ENCODE results near the gene QSOX2. TPM values are rescaled to one million over a fixed set of nuclear protein-coding genes. Genes with fewer than 3 reads are reported as not detected.
A peak's percentile ranks its signal among the peaks of the same experiment; 100 is the strongest.

QSOX2 gene
- total RNA-seq, 1 donor from 2014 or later = 14.0 TPM

GRCh38 chr9:136244122-136244968 lies 1.3 kb downstream of the QSOX2 start:
- Mint-ChIP-seq H3K9me3 (ENCODE audit: unreplicated experiment) (no peaks in the 10 kb centered on the region), H3K36me3 (ENCODE audit: low read depth, unreplicated experiment) (no peaks in the 10 kb centered on the region), H3K27ac (ENCODE audit: unreplicated experiment) (peak overlapping the region; percentile 65), H3K4me1 (ENCODE audit: unreplicated experiment) (peaks cover 26% of the 10 kb centered on the region), H3K4me3 (ENCODE audit: unreplicated experiment) (peak overlapping the region; percentile 93), H3K27me3 (ENCODE audit: unreplicated experiment) (peaks cover 10% of the 10 kb centered on the region)
- no peak for TF ChIP-seq CTCF (IDR thresholded peaks at IDR 0.05; ENCODE audit: unreplicated experiment)
- DNase-seq (ENCODE audit: low spot score) = no peak

GRCh38 chr9:136243631-136244030 lies 2.0 kb downstream of the QSOX2 start:
- peaks cover 32% of the 10 kb centered on the region for H3K4me1 Mint-ChIP-seq (ENCODE audit: unreplicated experiment)
- no peaks in the 10 kb centered on the region for H3K36me3 Mint-ChIP-seq (ENCODE audit: low read depth, unreplicated experiment)
- DNase-seq (ENCODE audit: low spot score) = no peak
- H3K27ac Mint-ChIP-seq (ENCODE audit: unreplicated experiment) = no peak overlapping the region
- no peaks in the 10 kb centered on the region for H3K9me3 Mint-ChIP-seq (ENCODE audit: unreplicated experiment)
- TF ChIP-seq CTCF (IDR thresholded peaks at IDR 0.05; ENCODE audit: unreplicated experiment) = no peak
- peaks cover 10% of the 10 kb centered on the region for H3K27me3 Mint-ChIP-seq (ENCODE audit: unreplicated experiment)
- peak overlapping the region; percentile 93 for H3K4me3 Mint-ChIP-seq (ENCODE audit: unreplicated experiment)

- peaks cover 10% of the 10 kb centered on the region for H3K27me3 Mint-ChIP-seq (ENCODE audit: unreplicated experiment)
- no peak for DNase-seq (ENCODE audit: low spot score)
- peaks cover 38% of the 10 kb centered on the region for H3K4me1 Mint-ChIP-seq (ENCODE audit: unreplicated experiment)
- H3K9me3 Mint-ChIP-seq (ENCODE audit: unreplicated experiment) = no peaks in the 10 kb centered on the region
- no peak overlapping the region for H3K27ac Mint-ChIP-seq (ENCODE audit: unreplicated experiment)
- no peak overlapping the region for H3K4me3 Mint-ChIP-seq (ENCODE audit: unreplicated experiment)
- no peak for TF ChIP-seq CTCF (IDR thresholded peaks at IDR 0.05; ENCODE audit: unreplicated experiment)
- no peaks in the 10 kb centered on the region for H3K36me3 Mint-ChIP-seq (ENCODE audit: low read depth, unreplicated experiment)
Measured at GRCh38 chr9:136242918-136243525, 2.6 kb downstream of the QSOX2 start.

GRCh38 chr9:136242248-136242647 lies 3.4 kb downstream of the QSOX2 start:
- Mint-ChIP-seq H3K27ac (ENCODE audit: unreplicated experiment) (no peak overlapping the region), H3K36me3 (ENCODE audit: low read depth, unreplicated experiment) (no peaks in the 10 kb centered on the region), H3K27me3 (ENCODE audit: unreplicated experiment) (peaks cover 11% of the 10 kb centered on the region), H3K9me3 (ENCODE audit: unreplicated experiment) (no peaks in the 10 kb centered on the region), H3K4me1 (ENCODE audit: unreplicated experiment) (peaks cover 41% of the 10 kb centered on the region), H3K4me3 (ENCODE audit: unreplicated experiment) (no peak overlapping the region)
- TF ChIP-seq CTCF (IDR thresholded peaks at IDR 0.05; ENCODE audit: unreplicated experiment) = no peak
- no peak for DNase-seq (ENCODE audit: low spot score)

GRCh38 chr9:136241542-136241941 lies 4.1 kb downstream of the QSOX2 start:
- DNase-seq (ENCODE audit: low spot score) = no peak
- no peak for TF ChIP-seq CTCF (IDR thresholded peaks at IDR 0.05; ENCODE audit: unreplicated experiment)
- Mint-ChIP-seq H3K36me3 (ENCODE audit: low read depth, unreplicated experiment) (no peaks in the 10 kb centered on the region), H3K27me3 (ENCODE audit: unreplicated experiment) (peaks cover 10% of the 10 kb centered on the region), H3K9me3 (ENCODE audit: unreplicated experiment) (no peaks in the 10 kb centered on the region), H3K4me3 (ENCODE audit: unreplicated experiment) (no peak overlapping the region), H3K27ac (ENCODE audit: unreplicated experiment) (no peak overlapping the region), H3K4me1 (ENCODE audit: unreplicated experiment) (peaks cover 41% of the 10 kb centered on the region)
